H9 (cell line): ENCODE measurements around the gene ATP6V1G2. TPM values are rescaled to one million over a fixed set of nuclear protein-coding genes. Genes with fewer than 3 reads are reported as not detected.
"Not testable (repeated sequence)": the region's sequence is repeated elsewhere in the genome, so short reads cannot be mapped to it uniquely, and the experiment has no call there.

Source experiments
- DNase-seq: peaks from one replicate; pipeline ENCODE4 v3.0.0-alpha.2; 2017
- H2AFZ ChIP-seq: one replicate; pipeline ENCODE4 v1.6.1; 2013; ENCODE audit warnings: mild to moderate bottlenecking, low read length, control low read depth, moderate library complexity
- H2AK5ac ChIP-seq: 2 replicates; pipeline ENCODE4 v1.6.1; 2013; ENCODE audit warnings: low read length, control low read depth, mixed read lengths; ENCODE audit not compliant: insufficient read length
- H2BK120ac ChIP-seq: one replicate; pipeline ENCODE4 v1.6.1; 2013; ENCODE audit warnings: low read depth, mild to moderate bottlenecking, low read length, control low read depth, inconsistent platforms; ENCODE audit not compliant: poor library complexity, severe bottlenecking
- H2BK12ac ChIP-seq: 2 replicates; pipeline ENCODE4 v1.6.1; 2013; ENCODE audit warnings: low read length, control low read depth, mixed read lengths, low read depth; ENCODE audit not compliant: insufficient read length
- H2BK15ac ChIP-seq: 2 replicates; pipeline ENCODE4 v1.6.1; 2013; ENCODE audit warnings: low read depth, low read length, control low read depth
- H2BK20ac ChIP-seq: one replicate; pipeline ENCODE4 v1.6.1; 2013; ENCODE audit warnings: low read depth, mild to moderate bottlenecking, low read length, control low read depth, inconsistent platforms; ENCODE audit not compliant: poor library complexity, severe bottlenecking
- H2BK5ac ChIP-seq: 2 replicates; pipeline ENCODE4 v1.6.1; 2013; ENCODE audit warnings: low read length, control low read depth, mixed read lengths; ENCODE audit not compliant: insufficient read length
- H3K14ac ChIP-seq: 2 replicates; pipeline ENCODE4 v1.6.1; 2013; ENCODE audit warnings: low read length, control low read depth; ENCODE audit not compliant: insufficient read depth
- H3K18ac ChIP-seq: 2 replicates; pipeline ENCODE4 v1.6.1; 2013; ENCODE audit warnings: low read depth, mild to moderate bottlenecking, mixed read lengths, low read length, control low read depth; ENCODE audit not compliant: insufficient read length
- H3K23ac ChIP-seq: 2 replicates; pipeline ENCODE4 v1.6.1; 2013; ENCODE audit warnings: low read length, control low read depth, mixed read lengths, low read depth; ENCODE audit not compliant: insufficient read length
- H3K23me2 ChIP-seq: 2 replicates; pipeline ENCODE4 v1.6.1; 2013; ENCODE audit warnings: low read depth, mild to moderate bottlenecking, mixed read lengths, low read length, control low read depth; ENCODE audit not compliant: insufficient read length, poor library complexity, severe bottlenecking
- H3K27ac ChIP-seq: 2 replicates; pipeline ENCODE4 v1.5.1; 2013; ENCODE audit warnings: low read length, control low read depth, mixed read lengths, low read depth; ENCODE audit not compliant: insufficient read length
- H3K27me3 ChIP-seq: 2 replicates; pipeline ENCODE4 v1.6.1; 2013; ENCODE audit warnings: low read length, control low read depth, inconsistent platforms; ENCODE audit not compliant: insufficient read depth
- H3K4ac ChIP-seq: 2 replicates; pipeline ENCODE4 v1.6.1; 2013; ENCODE audit warnings: low read depth, mild to moderate bottlenecking, control low read depth, inconsistent platforms, low read length, moderate library complexity
- H3K4me1 ChIP-seq: 2 replicates; pipeline ENCODE4 v1.6.1; 2013; ENCODE audit warnings: low read length, control low read depth, inconsistent platforms; ENCODE audit not compliant: insufficient read depth
- H3K4me2 ChIP-seq: 2 replicates; pipeline ENCODE4 v1.6.1; 2013; ENCODE audit warnings: low read length, control low read depth, mixed read lengths; ENCODE audit not compliant: insufficient read length, insufficient read depth
- H3K56ac ChIP-seq: 2 replicates; pipeline ENCODE4 v1.6.1; 2013; ENCODE audit warnings: low read depth, mild to moderate bottlenecking, mixed read lengths, low read length, control low read depth; ENCODE audit not compliant: insufficient read length
- H3K79me1 ChIP-seq: 2 replicates; pipeline ENCODE4 v1.6.1; 2013; ENCODE audit warnings: low read depth, mild to moderate bottlenecking, moderate library complexity, low read length, control low read depth, inconsistent platforms; ENCODE audit not compliant: insufficient read depth, poor library complexity, severe bottlenecking
- H3K79me2 ChIP-seq: 2 replicates; pipeline ENCODE4 v1.6.1; 2013; ENCODE audit warnings: low read length, control low read depth, inconsistent platforms; ENCODE audit not compliant: insufficient read depth
- H3K9ac ChIP-seq: 2 replicates; pipeline ENCODE4 v1.6.1; 2013; ENCODE audit warnings: low read length, control low read depth, mixed read lengths; ENCODE audit not compliant: insufficient read length; ENCODE audit errors: extremely low read depth
- H3K9me3 ChIP-seq: one replicate; pipeline ENCODE4 v1.6.1; 2013; ENCODE audit warnings: low read depth, low read length, inconsistent platforms; ENCODE audit not compliant: control insufficient read depth
- H3T11ph ChIP-seq: one replicate; pipeline ENCODE4 v1.6.1; 2013; ENCODE audit warnings: mild to moderate bottlenecking, low read length, control low read depth, inconsistent platforms
- H4K20me1 ChIP-seq: one replicate; pipeline ENCODE4 v1.6.1; 2013; ENCODE audit not compliant: control insufficient read depth, insufficient read length, insufficient read depth
- H4K5ac ChIP-seq: 2 replicates; pipeline ENCODE4 v1.6.1; 2013; ENCODE audit warnings: low read depth, mild to moderate bottlenecking, mixed read lengths, low read length, control low read depth; ENCODE audit not compliant: insufficient read length
- H4K8ac ChIP-seq: replicated peaks from 2 replicates; pipeline ENCODE4 v1.6.1; 2013; ENCODE audit warnings: low read length, control low read depth, mixed read lengths, low read depth; ENCODE audit not compliant: insufficient read length
- H4K91ac ChIP-seq: 2 replicates; pipeline ENCODE4 v1.6.1; 2013; ENCODE audit warnings: low read depth, mild to moderate bottlenecking, moderate library complexity, mixed read lengths, low read length, control low read depth; ENCODE audit not compliant: insufficient read length
- H3K27ac Mint-ChIP-seq, 3 experiments: 2 replicates in 2 of 3; 3 replicates in 1 of 3; pipeline ENCODE4 v1.8.0; 2020 to 2021; ENCODE audit warnings: mixed read lengths in 3 of 3, mild to moderate bottlenecking in 1 of 3, moderate library complexity in 1 of 3
- H3K27me3 Mint-ChIP-seq: 2 replicates; pipeline ENCODE4 v1.8.0; 2021; ENCODE audit warnings: low read depth, mild to moderate bottlenecking, moderate library complexity, mixed read lengths
- H3K36me3 Mint-ChIP-seq, 3 experiments: 2 replicates in 2 of 3; 3 replicates in 1 of 3; pipeline ENCODE4 v1.8.0; 2020 to 2021; ENCODE audit warnings: low read depth in 3 of 3, mixed read lengths in 3 of 3; ENCODE audit not compliant: insufficient read depth in 1 of 3
- H3K4me1 Mint-ChIP-seq, 2 experiments: 2 replicates each; pipeline ENCODE4 v1.8.0; 2020; ENCODE audit warnings: mixed read lengths in 2 of 2
- H3K4me3 Mint-ChIP-seq, 2 experiments: 2 replicates in 1 of 2; 3 replicates in 1 of 2; pipeline ENCODE4 v1.8.0; 2020 to 2021; ENCODE audit warnings: mild to moderate bottlenecking in 2 of 2, mixed read lengths in 2 of 2, moderate library complexity in 1 of 2
- H3K9me3 Mint-ChIP-seq, 2 experiments: 2 replicates in 1 of 2; 3 replicates in 1 of 2; pipeline ENCODE4 v1.8.0; 2020; ENCODE audit warnings: mild to moderate bottlenecking in 2 of 2, mixed read lengths in 2 of 2, moderate library complexity in 1 of 2
- WGBS: extraction: QIAGEN DNeasy Blood & Tissue Kit; methylation state at CpG from one replicate; pipeline ENCODE4 v1.1.7; 2013; ENCODE audit warnings: missing lambda C conversion rate, low lambda C conversion rate, mixed read lengths; ENCODE audit not compliant: insufficient read length; ENCODE audit errors: extremely low coverage; 5-methylcytosine and 5-hydroxymethylcytosine counted together
- total RNA-seq: library from RNA; stranded (reverse); gene quantifications from 2 replicates; pipeline ENCODE4 v1.2.1, GENCODE V29; 2021
- TF ChIP-seq, protein P1 (sequence below): fragments of 200-600 bp; sonication (generic); conservative IDR thresholded peaks from 3 replicates; pipeline ENCODE4 v1.8.0; 2021; ENCODE audit warnings: antibody characterized with exemption, mild to moderate bottlenecking

ATP6V1G2 gene
- total RNA-seq, 1 experiment from 2014 or later: 3.8 TPM

DNA sequence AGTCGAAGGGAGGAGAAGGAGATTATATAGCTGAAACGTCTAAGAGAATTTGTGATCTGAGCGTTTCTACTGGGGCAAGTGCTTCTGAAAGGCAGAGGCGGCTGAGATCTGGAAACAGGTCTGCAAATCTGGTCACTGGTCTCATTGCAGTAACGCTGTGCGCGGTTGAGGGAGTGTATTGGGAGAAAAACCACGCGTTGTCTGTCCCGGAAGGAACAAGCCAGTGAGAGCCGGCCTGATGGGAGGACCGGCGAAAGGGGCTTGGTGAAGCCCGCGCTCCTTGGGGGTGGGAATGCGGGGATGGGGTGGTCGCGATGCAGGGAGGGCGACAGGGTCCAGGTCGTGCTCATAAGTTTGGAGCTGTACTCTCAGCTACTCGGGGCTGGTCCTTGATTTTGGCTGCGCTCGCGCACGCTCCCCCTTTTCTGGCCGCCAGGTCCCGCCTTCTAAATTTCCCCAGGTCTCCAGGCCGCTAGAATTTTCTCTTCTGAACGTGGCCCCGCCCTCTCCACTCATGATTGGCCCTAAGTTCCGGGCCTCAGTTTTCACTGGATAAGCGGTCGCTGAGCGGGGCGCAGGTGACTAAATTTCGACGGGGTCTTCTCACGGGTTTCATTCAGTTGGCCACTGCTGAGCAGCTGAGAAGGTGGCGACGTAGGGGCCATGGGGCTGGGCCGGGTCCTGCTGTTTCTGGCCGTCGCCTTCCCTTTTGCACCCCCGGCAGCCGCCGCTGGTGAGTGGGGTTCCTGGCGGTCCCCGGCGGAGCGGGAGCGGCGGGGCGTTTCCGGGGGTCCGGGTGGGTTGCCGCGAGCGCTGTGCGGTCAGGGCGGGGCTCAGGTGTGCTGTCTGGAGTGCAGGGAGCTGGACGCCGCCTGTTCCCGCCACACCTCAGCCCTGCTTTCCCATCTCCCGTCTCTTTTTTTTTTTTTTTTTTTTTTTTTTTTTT lies 48.6 kb downstream of the ATP6V1G2 start, which contains the start of gene MICB:
Gene MICB, plus strand, starts transcription at position 615 of the 946 bp plus-strand sequence. Its CDS starts 49 bp downstream, at position 664.
- H3K36me3 Mint-ChIP-seq: peaks cover 0 to 5% (median 0%) of the 10 kb centered on the region in 3 experiments; a peak in 3 of 7 replicates
- Histone ChIP-seq H2BK12ac (no peak within 1 kb of the TSS), H3K23me2 (peaks cover 16% of the 10 kb centered on the region), H4K20me1 (no peaks in the 10 kb centered on the region), H3K9me3 (no peaks in the 10 kb centered on the region), H4K91ac (no peak within 1 kb of the TSS), H3K79me2 (no peaks in the 10 kb centered on the region; the same call in 1 of the 2 replicates), H3K23ac (no peak within 1 kb of the TSS), H4K5ac (no peak within 1 kb of the TSS), H3K56ac (no peak within 1 kb of the TSS), H3K4me2 (peak within 1 kb of the TSS; percentile 88), H3K79me1 (peaks cover 3% of the 10 kb centered on the region), H4K8ac (no peak within 1 kb of the TSS), H3K9ac (peak within 1 kb of the TSS; percentile 39), H2BK20ac (no peak within 1 kb of the TSS), H3K27me3 (no peaks in the 10 kb centered on the region; the same call in 1 of the 2 replicates), H2BK5ac (no peak within 1 kb of the TSS), H3K27ac (no peak within 1 kb of the TSS), H3T11ph (no peak within 1 kb of the TSS), H3K4ac (no peak within 1 kb of the TSS), H2AFZ (no peak within 1 kb of the TSS), H2BK120ac (no peak within 1 kb of the TSS), H3K4me1 (peaks cover 3% of the 10 kb centered on the region; the same call in 1 of the 2 replicates), H2AK5ac (no peak within 1 kb of the TSS), H2BK15ac (no peak within 1 kb of the TSS), H3K18ac (peak within 1 kb of the TSS; percentile 39), H3K14ac (no peak within 1 kb of the TSS; the same call in 1 of the 2 replicates)
- H3K9me3 Mint-ChIP-seq: no peaks in the 10 kb centered on the region; a peak in 2 of 5 replicates
- H3K4me3 Mint-ChIP-seq: peak within 1 kb of the TSS; percentile 82 to 95
- DNase-seq: peak; percentile 96
- H3K27ac Mint-ChIP-seq: peak within 1 kb of the TSS in 2 of 3 experiments; percentile 35 to 66; a peak in 4 of 7 replicates
- WGBS: no CpG with 5 or more reads among the region's 64 CpGs
- H3K4me1 Mint-ChIP-seq: peaks cover 40 to 42% of the 10 kb centered on the region in 2 experiments
- TF ChIP-seq, protein P1, sequence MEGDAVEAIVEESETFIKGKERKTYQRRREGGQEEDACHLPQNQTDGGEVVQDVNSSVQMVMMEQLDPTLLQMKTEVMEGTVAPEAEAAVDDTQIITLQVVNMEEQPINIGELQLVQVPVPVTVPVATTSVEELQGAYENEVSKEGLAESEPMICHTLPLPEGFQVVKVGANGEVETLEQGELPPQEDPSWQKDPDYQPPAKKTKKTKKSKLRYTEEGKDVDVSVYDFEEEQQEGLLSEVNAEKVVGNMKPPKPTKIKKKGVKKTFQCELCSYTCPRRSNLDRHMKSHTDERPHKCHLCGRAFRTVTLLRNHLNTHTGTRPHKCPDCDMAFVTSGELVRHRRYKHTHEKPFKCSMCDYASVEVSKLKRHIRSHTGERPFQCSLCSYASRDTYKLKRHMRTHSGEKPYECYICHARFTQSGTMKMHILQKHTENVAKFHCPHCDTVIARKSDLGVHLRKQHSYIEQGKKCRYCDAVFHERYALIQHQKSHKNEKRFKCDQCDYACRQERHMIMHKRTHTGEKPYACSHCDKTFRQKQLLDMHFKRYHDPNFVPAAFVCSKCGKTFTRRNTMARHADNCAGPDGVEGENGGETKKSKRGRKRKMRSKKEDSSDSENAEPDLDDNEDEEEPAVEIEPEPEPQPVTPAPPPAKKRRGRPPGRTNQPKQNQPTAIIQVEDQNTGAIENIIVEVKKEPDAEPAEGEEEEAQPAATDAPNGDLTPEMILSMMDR: no peak
- H3K27me3 Mint-ChIP-seq: peaks cover 49% of the 10 kb centered on the region

DNA sequence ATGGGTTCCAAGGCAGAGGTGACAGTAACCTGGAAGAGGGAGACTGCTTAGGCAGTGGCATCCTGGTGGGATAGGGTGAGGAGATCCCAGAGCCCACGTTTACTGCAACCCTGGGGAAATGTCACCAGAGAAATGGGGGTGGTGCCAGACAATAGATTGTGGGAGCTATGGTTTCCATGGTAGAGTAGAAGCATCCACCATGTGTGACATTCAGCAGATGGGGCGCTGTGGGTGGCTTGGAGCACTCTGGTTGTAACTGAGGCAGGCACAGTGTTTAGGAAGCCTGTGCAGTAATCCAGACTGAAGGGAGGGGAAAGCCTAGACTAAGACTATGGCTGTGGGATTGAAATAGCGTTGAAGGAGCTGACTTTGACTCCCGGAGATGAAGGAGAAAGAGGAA lies 49.6 kb downstream of the ATP6V1G2 start:
- not testable (repeated sequence) for H3K4me1 ChIP-seq, H3K18ac ChIP-seq, H3K56ac ChIP-seq, H3K23ac ChIP-seq, H3K4me2 ChIP-seq, H4K5ac ChIP-seq, H4K91ac ChIP-seq, H2AK5ac ChIP-seq, H4K8ac ChIP-seq, H3K27ac Mint-ChIP-seq, H3K27me3 ChIP-seq, H2BK12ac ChIP-seq, H2BK5ac ChIP-seq, H3K9me3 ChIP-seq, H2BK15ac ChIP-seq, H3K9ac ChIP-seq, H3K79me1 ChIP-seq, H3K79me2 ChIP-seq, H2AFZ ChIP-seq, H3K36me3 Mint-ChIP-seq, H3K27ac ChIP-seq, H3T11ph ChIP-seq, H2BK20ac ChIP-seq, H3K14ac ChIP-seq, H3K4ac ChIP-seq, H2BK120ac ChIP-seq, H4K20me1 ChIP-seq, H3K9me3 Mint-ChIP-seq, DNase-seq
- Mint-ChIP-seq H3K27me3 (peaks cover 54% of the 10 kb centered on the region), H3K4me3 (peak overlapping the region; percentile 82 to 95), H3K4me1 (peaks cover 44 to 47% of the 10 kb centered on the region in 2 experiments)
- WGBS: no CpG with 5 or more reads among the region's 4 CpGs
- peaks cover 16% of the 10 kb centered on the region for H3K23me2 ChIP-seq
